ENCODE data around the gene PALLD.

PALLD gene

GRCh38 chr4:168633064-168633463 is 136.2 kb downstream of the PALLD start:
- no peak for TF ChIP-seq CTCF (IDR thresholded peaks at IDR 0.05; ENCODE audit: low read depth, low read length)

GRCh38 chr4:168633496-168633895 is 136.6 kb downstream of the PALLD start:
- 0 out of 2 replicates have a peak, but pooled peaks cover 4% of the 10 kb centered on the region for H3K4me1 ChIP-seq
- H3K4me3 ChIP-seq (ENCODE audit: low read depth, low read length): no peak overlapping the region
- TF ChIP-seq CTCF (IDR thresholded peaks at IDR 0.05; ENCODE audit: low read depth, low read length): no peak
- H3K27me3 ChIP-seq: no peaks in the 10 kb centered on the region
- H3K9me3 ChIP-seq: no peaks in the 10 kb centered on the region
- DNase-seq: no peak
- H3K36me3 ChIP-seq: no peaks in the 10 kb centered on the region

More at GRCh38 chr4:168633064-168633463, 136.2 kb downstream of the PALLD start:
- H3K4me3 ChIP-seq (ENCODE audit: low read depth, low read length): no peak overlapping the region
- no peaks in the 10 kb centered on the region for H3K9me3 ChIP-seq
- H3K36me3 ChIP-seq: no peaks in the 10 kb centered on the region
- no peaks in the 10 kb centered on the region for H3K27me3 ChIP-seq
- H3K4me1 ChIP-seq: 0 out of 2 replicates have a peak, but pooled peaks cover 4% of the 10 kb centered on the region
- no peak for DNase-seq

- no peak for TF ChIP-seq CTCF (IDR thresholded peaks at IDR 0.05; ENCODE audit: low read depth, low read length)
- no peaks in the 10 kb centered on the region for H3K9me3 ChIP-seq
- DNase-seq: no peak
- no peaks in the 10 kb centered on the region for H3K36me3 ChIP-seq
- 0 out of 2 replicates have a peak, but pooled peaks cover 4% of the 10 kb centered on the region for H3K4me1 ChIP-seq
- no peak overlapping the region for H3K4me3 ChIP-seq (ENCODE audit: low read depth, low read length)
- no peaks in the 10 kb centered on the region for H3K27me3 ChIP-seq
Observed at GRCh38 chr4:168634276-168634802, 137.5 kb downstream of the PALLD start.

- no peaks in the 10 kb centered on the region for H3K9me3 ChIP-seq
- no peak for TF ChIP-seq CTCF (IDR thresholded peaks at IDR 0.05; ENCODE audit: low read depth, low read length)
- no peaks in the 10 kb centered on the region for H3K27me3 ChIP-seq
- no peak for DNase-seq
- no peak overlapping the region for H3K4me3 ChIP-seq (ENCODE audit: low read depth, low read length)
- H3K4me1 ChIP-seq: 0 out of 2 replicates have a peak, but pooled peaks cover under 1% of the 10 kb centered on the region
- no peaks in the 10 kb centered on the region for H3K36me3 ChIP-seq
Observed at GRCh38 chr4:168636040-168636439, 139.2 kb downstream of the PALLD start.

GRCh38 chr4:168636506-168637196 is 139.8 kb downstream of the PALLD start:
- no peaks in the 10 kb centered on the region for H3K27me3 ChIP-seq
- H3K36me3 ChIP-seq: no peaks in the 10 kb centered on the region
- no peak overlapping the region for H3K4me3 ChIP-seq (ENCODE audit: low read depth, low read length)
- no peaks in the 10 kb centered on the region for H3K4me1 ChIP-seq
- TF ChIP-seq CTCF (IDR thresholded peaks at IDR 0.05; ENCODE audit: low read depth, low read length): no peak
- no peaks in the 10 kb centered on the region for H3K9me3 ChIP-seq
- DNase-seq: no peak
